HG03342 (cell line): ENCODE measurements around the gene OR10H5.
"Not testable (repeated sequence)": the region's sequence is repeated elsewhere in the genome, so short reads cannot be mapped to it uniquely, and the experiment has no call there.

Experiments
- ATAC-seq: cut with Tn5 transposase; IDR thresholded peaks from one replicate; pipeline ENCODE4 v1.9.1; 2021; ENCODE audit warnings: mild to moderate bottlenecking, moderate library complexity; ENCODE audit not compliant: unreplicated experiment

Gene OR10H5

GRCh38 chr19:15843203-15843893 lies 55.9 kb downstream of the OR10H5 start:
- ATAC-seq, result no peak

GRCh38 chr19:15843894-15844222 lies 56.4 kb downstream of the OR10H5 start:
- not testable (repeated sequence) for ATAC-seq

DNA sequence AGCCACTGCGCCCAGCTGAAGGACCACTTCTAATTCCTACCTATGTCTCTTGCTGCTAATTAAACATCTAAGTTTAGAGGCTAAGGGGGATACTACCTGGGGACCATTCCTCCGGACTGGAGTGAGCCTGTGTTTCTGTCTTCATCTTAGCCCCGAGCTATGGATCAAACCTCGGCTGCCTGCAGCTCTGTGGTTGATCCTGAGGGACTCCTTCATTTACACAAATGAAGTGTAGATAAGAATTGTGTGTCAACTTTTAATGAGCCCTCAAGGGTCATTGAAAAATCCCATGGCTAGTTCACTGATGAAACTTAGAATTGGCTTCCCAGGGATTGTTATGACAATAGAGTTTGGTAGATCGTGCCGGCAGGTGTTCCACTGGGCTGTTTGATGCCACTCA lies 59.5 kb downstream of the OR10H5 start:
- ATAC-seq, result no peak

GRCh38 chr19:15850385-15850784 lies 62.9 kb downstream of the OR10H5 start:
- no peak for ATAC-seq
